Upper lobe of left lung (tissue), 6 donors: ENCODE results near the gene SELENOF. TPM values are rescaled to one million over a fixed set of nuclear protein-coding genes. Genes with fewer than 3 reads are reported as not detected.
"Not testable (repeated sequence)": the region's sequence is repeated elsewhere in the genome, so short reads cannot be mapped to it uniquely, and the experiment has no call there.

Experiments used
- ATAC-seq, 2 donors: fragments of 200-7000 bp; cut with Tn5 transposase; one replicate each; pipeline ENCODE4 v1.9.1; 2022; ENCODE audit warnings: mild to moderate bottlenecking in 2 of 2, moderate library complexity in 2 of 2; ENCODE audit not compliant: low FRiP score in 2 of 2
- DNase-seq, 2 donors: peaks; one replicate each; pipeline ENCODE4 v3.0.0-alpha.2; 2019 to 2020
- H3K27ac ChIP-seq, 4 donors: fragments of 200-600 bp; sonication (generic); one replicate each; pipeline ENCODE4 v1.5.1; 2016 to 2019
- H3K27me3 ChIP-seq, 4 donors: fragments of 200-600 bp; sonication (generic); one replicate each; pipeline ENCODE4 v1.5.1; 2017 to 2019
- H3K36me3 ChIP-seq, 4 donors: fragments of 200-600 bp; sonication (generic); one replicate each; pipeline ENCODE4 v1.5.1; 2016 to 2019
- H3K4me1 ChIP-seq, 4 donors: fragments of 200-600 bp; sonication (generic); one replicate each; pipeline ENCODE4 v1.5.1; 2018 to 2019
- H3K4me3 ChIP-seq, 4 donors: fragments of 200-600 bp; sonication (generic); one replicate each; pipeline ENCODE4 v1.5.1; 2017 to 2019; ENCODE audit warnings: mild to moderate bottlenecking in 2 of 4, moderate library complexity in 1 of 4
- H3K9me3 ChIP-seq, 4 donors: fragments of 200-600 bp; sonication (generic); one replicate each; pipeline ENCODE4 v1.5.1; 2018 to 2019
- EP300 ChIP-seq, 4 donors: sonication (generic); formaldehyde crosslinking; IDR thresholded peaks; one replicate each; pipeline ENCODE4 v1.5.1; 2017; ENCODE audit warnings: antibody characterized with exemption in 4 of 4, control low read depth in 2 of 4
- POLR2A ChIP-seq, 4 donors: fragments of 450-650 bp; IDR thresholded peaks; one replicate each; pipeline ENCODE4 v1.5.1; 2016 to 2017; ENCODE audit warnings: antibody characterized with exemption in 4 of 4, mild to moderate bottlenecking in 2 of 4
- POLR2AphosphoS5 ChIP-seq, 2 donors: sonication (generic); formaldehyde crosslinking; IDR thresholded peaks; one replicate each; pipeline ENCODE4 v1.5.1; 2017; ENCODE audit warnings: antibody characterized with exemption in 2 of 2
- WGBS, 2 donors: methylation state at CpG; one replicate each; pipeline ENCODE4 v1.1.5; 2017 to 2018; 5-methylcytosine and 5-hydroxymethylcytosine counted together
- total RNA-seq, 6 donors: library from RNA; depleted of rRNA in 4 of 6; stranded (reverse); fragments of >200 nt in 4 of 6; gene quantifications; one replicate each; pipeline versions ENCODE4 v1.1.0 to v1.2.1, GENCODE V29; 2016 to 2021
- TF ChIP-seq, protein P1 (sequence below), 6 experiments: fragments of 450-650 bp in 4 of 6; fragments of 200-600 bp in 2 of 6; sonication (generic) in 2 of 6; IDR thresholded peaks; one replicate each; pipeline ENCODE4 v1.5.1; 2016 to 2019; ENCODE audit warnings: antibody characterized with exemption in 6 of 6
- donor health status: DM: no; HTN: no; CAD: no; lungs with moderate emphysema.
- donor health status: DM: no; HTN: yes; CAD: no; lungs with severe emphysema.

The SELENOF gene
- total RNA-seq, 6 donors from 2014 or later = 23.0 to 217 (median 132) TPM

GRCh38 chr1:86906419-86906818, 7.5 kb downstream of the SELENOF start:
- no peaks in the 10 kb centered on the region for H3K9me3 ChIP-seq
- H3K4me1 ChIP-seq = peaks cover 0 to 16% (median 8%) of the 10 kb centered on the region in 4 donors
- DNase-seq (no peak), ATAC-seq (no peak)
- H3K27me3 ChIP-seq = no peaks in the 10 kb centered on the region
- no peak overlapping the region for H3K27ac ChIP-seq
- no peak overlapping the region for H3K4me3 ChIP-seq
- TF ChIP-seq, protein P1, sequence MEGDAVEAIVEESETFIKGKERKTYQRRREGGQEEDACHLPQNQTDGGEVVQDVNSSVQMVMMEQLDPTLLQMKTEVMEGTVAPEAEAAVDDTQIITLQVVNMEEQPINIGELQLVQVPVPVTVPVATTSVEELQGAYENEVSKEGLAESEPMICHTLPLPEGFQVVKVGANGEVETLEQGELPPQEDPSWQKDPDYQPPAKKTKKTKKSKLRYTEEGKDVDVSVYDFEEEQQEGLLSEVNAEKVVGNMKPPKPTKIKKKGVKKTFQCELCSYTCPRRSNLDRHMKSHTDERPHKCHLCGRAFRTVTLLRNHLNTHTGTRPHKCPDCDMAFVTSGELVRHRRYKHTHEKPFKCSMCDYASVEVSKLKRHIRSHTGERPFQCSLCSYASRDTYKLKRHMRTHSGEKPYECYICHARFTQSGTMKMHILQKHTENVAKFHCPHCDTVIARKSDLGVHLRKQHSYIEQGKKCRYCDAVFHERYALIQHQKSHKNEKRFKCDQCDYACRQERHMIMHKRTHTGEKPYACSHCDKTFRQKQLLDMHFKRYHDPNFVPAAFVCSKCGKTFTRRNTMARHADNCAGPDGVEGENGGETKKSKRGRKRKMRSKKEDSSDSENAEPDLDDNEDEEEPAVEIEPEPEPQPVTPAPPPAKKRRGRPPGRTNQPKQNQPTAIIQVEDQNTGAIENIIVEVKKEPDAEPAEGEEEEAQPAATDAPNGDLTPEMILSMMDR (IDR thresholded peaks at IDR 0.05) = no peak
- no peak for TF ChIP-seq POLR2AphosphoS5 (IDR thresholded peaks at IDR 0.05)
- no peak for TF ChIP-seq POLR2A (IDR thresholded peaks at IDR 0.05)
- TF ChIP-seq EP300 (IDR thresholded peaks at IDR 0.05) = no peak
- peaks cover 4 to 9% (median 6%) of the 10 kb centered on the region in 4 donors for H3K36me3 ChIP-seq
- WGBS, 2 donors = 39 to 52% methylated on average over 2 of the region's 2 CpGs

DNA sequence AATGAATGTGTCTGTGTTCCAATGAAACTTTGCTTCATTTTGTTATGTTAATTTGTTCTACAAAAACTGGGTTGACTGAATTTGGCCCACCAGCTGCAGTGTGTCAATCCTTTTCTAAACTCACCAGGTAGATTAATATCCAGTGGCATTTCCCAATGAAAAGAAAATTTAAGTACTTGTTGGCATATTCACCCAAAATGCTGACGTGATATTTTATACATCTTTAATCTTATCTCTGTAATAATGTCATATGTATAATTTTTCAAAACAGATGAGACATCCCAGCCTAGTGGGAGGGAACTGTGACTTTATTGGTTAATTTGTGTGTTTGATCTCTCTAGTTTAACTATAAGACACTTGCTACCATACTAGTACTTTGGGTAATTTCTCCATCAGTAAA, 8.1 kb downstream of the SELENOF start:
- peaks cover 4 to 12% (median 10%) of the 10 kb centered on the region in 4 donors for H3K36me3 ChIP-seq
- DNase-seq (no peak), ATAC-seq (no peak)
- H3K4me3 ChIP-seq = no peak overlapping the region
- WGBS, 2 donors = 0 to 97% methylated on average over 1 of the region's 1 CpG
- H3K9me3 ChIP-seq = no peaks in the 10 kb centered on the region
- H3K27me3 ChIP-seq = no peaks in the 10 kb centered on the region
- peaks cover 0 to 11% (median 8%) of the 10 kb centered on the region in 4 donors for H3K4me1 ChIP-seq
- no peak overlapping the region for H3K27ac ChIP-seq
- TF ChIP-seq POLR2A (IDR thresholded peaks at IDR 0.05) (no peak), EP300 (IDR thresholded peaks at IDR 0.05) (no peak), POLR2AphosphoS5 (IDR thresholded peaks at IDR 0.05) (no peak)
- TF ChIP-seq, protein P1 (IDR thresholded peaks at IDR 0.05) = no peak

DNA sequence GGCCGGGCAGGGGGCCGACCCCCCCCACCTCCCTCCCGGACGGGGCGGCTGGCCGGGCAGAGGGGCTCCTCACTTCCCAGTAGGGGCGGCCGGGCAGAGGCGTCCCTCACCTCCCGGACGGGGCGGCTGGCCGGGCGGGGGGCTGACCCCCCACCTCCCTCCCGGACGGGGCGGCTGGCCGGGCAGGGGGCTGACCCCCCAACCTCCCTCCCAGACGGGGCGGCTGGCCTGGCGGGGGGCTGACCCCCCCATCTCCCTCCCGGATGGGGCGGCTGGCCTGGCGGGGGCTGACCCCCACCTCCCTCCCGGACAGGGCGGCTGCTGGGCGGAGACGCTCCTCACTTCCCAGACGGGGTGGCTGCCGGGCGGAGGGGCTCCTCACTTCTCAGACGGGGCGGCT, 14.5 kb downstream of the SELENOF start:
- H3K9me3 ChIP-seq, H3K27me3 ChIP-seq, H3K4me3 ChIP-seq, ATAC-seq, H3K27ac ChIP-seq, H3K4me1 ChIP-seq: not testable (repeated sequence)
- H3K36me3 ChIP-seq = peaks cover 4 to 17% (median 11%) of the 10 kb centered on the region in 4 donors
- peak in 1 of 2 donors; percentile 57 for DNase-seq
- WGBS, 2 donors = no CpG with 5 or more reads among the region's 33 CpGs

- no peak for ATAC-seq
- WGBS, 2 donors = 97 to 98% methylated on average over 5 of the region's 5 CpGs
- TF ChIP-seq EP300 (IDR thresholded peaks at IDR 0.05) = no peak
- TF ChIP-seq POLR2AphosphoS5 (IDR thresholded peaks at IDR 0.05) = no peak
- no peak for TF ChIP-seq POLR2A (IDR thresholded peaks at IDR 0.05)
- TF ChIP-seq, protein P1 (IDR thresholded peaks at IDR 0.05) = no peak
- no peaks in the 10 kb centered on the region for H3K9me3 ChIP-seq
- no peaks in the 10 kb centered on the region for H3K27me3 ChIP-seq
- H3K4me3 ChIP-seq = no peak overlapping the region
- H3K36me3 ChIP-seq = no peaks in the 10 kb centered on the region
- DNase-seq = no peak
- H3K27ac ChIP-seq = no peak overlapping the region
- H3K4me1 ChIP-seq = peaks cover 0 to 9% (median 3%) of the 10 kb centered on the region in 4 donors
Measured at GRCh38 chr1:86888327-86888726, 25.6 kb downstream of the SELENOF start.

GRCh38 chr1:86887479-86888162, 26.3 kb downstream of the SELENOF start:
- Histone ChIP-seq H3K27me3 (no peaks in the 10 kb centered on the region), H3K4me1 (peaks cover 0 to 10% (median 3%) of the 10 kb centered on the region in 4 donors), H3K4me3 (no peak overlapping the region), H3K27ac (no peak overlapping the region), H3K9me3 (no peaks in the 10 kb centered on the region), H3K36me3 (no peaks in the 10 kb centered on the region)
- 95 to 96% methylated on average over 5 of the region's 5 CpGs for WGBS, 2 donors
- DNase-seq (no peak), ATAC-seq (no peak)
- TF ChIP-seq POLR2AphosphoS5 (IDR thresholded peaks at IDR 0.05) (no peak), POLR2A (IDR thresholded peaks at IDR 0.05) (no peak), EP300 (IDR thresholded peaks at IDR 0.05) (no peak)
- TF ChIP-seq, protein P1 (IDR thresholded peaks at IDR 0.05) = no peak
